ENCODE results near the gene CCDC142. TPM values are rescaled to one million over a fixed set of nuclear protein-coding genes. Genes with fewer than 3 reads are reported as not detected.

Gene CCDC142
- polyA plus RNA-seq, 1 of the 3 experiments (the other 2 are of a cell fraction), result 8.7 TPM

DNA sequence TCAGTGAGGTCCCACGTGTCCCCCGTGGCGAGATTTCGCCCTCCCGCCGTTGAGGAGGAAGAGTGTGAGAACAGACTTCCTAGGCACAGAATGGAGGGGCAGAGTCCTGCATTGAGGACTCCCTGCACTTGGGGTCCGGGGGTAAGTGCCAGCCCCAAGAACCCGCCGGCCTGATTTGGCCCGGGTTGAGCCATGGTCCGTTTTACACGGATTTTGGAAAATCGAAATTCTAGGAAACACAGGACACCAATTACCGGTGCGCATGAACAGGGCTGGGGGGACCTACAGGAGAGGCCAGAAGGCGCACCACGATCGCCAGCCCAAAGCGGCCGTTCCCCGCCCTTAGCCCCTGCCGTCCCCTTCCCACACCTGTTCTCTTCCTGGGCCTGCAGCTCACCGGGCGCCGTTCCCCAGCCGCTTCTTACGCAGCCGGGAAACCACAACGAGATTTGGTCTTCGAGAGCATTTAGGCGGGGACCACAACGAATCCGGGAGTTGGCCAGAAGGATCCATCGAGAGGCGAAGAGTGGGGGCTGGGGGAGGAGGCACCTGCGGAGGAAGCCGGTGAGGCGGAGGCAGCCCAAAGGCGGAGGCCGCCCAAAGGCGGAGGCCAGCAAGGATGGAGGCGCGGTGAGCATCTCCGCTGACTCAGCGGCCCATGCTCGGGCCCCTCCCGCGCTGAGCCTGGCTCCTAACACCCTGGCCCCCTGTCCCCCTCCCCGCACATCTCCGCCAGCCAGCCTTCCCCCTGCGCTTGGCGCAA lies 31.0 kb upstream of the CCDC142 start:
- Histone ChIP-seq H4K20me1 (ENCODE audit: insufficient read depth) (no peaks in the 10 kb centered on the region), H3K4me1 (ENCODE audit: control insufficient read depth in 1 of 2, insufficient read depth in 2 of 2, low read depth in 1 of 2, low read length in 1 of 2) (peaks cover 9 to 19% of the 10 kb centered on the region in 2 experiments; a peak in 2 of 4 replicates)
- TF ChIP-seq, protein P1, sequence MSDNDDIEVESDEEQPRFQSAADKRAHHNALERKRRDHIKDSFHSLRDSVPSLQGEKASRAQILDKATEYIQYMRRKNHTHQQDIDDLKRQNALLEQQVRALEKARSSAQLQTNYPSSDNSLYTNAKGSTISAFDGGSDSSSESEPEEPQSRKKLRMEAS (IDR thresholded peaks at IDR 0.05; ENCODE audit: low read depth), result peak; percentile 9; the same call in 1 of the 2 replicates
- TF ChIP-seq ELF1 (IDR thresholded peaks at IDR 0.05) (no peak), CHD2 (IDR thresholded peaks at IDR 0.05; ENCODE audit: low read length, partially characterized antibody) (no peak), YY1 (IDR thresholded peaks at IDR 0.05; ENCODE audit: low read depth) (no peak), TCF12 (IDR thresholded peaks at IDR 0.05) (0 out of 2 replicates have a peak, but pooled peaks have one; percentile 5), NFIC (IDR thresholded peaks at IDR 0.05; ENCODE audit: borderline replicate concordance) (peak; percentile 14; the same call in 1 of the 2 replicates)

GRCh38 chr2:74512744-74513604 lies 30.2 kb upstream of the CCDC142 start:
- Histone ChIP-seq H3K36me3 (replicated peaks in 1 of 2; ENCODE audit: control insufficient read depth in 1 of 2, insufficient read depth in 2 of 2, low read length in 1 of 2) (peaks cover 4% of the 10 kb centered on the region in 2 experiments), H3K27ac (ENCODE audit: low read depth in 2 of 2, low read length in 1 of 2) (peak overlapping the region; percentile 53 to 95; a peak in 3 of 4 replicates), H3K4me1 (ENCODE audit: control insufficient read depth in 1 of 2, insufficient read depth in 2 of 2, low read depth in 1 of 2, low read length in 1 of 2) (peaks cover 16 to 25% of the 10 kb centered on the region in 2 experiments; a peak in 3 of 4 replicates), H3K4me2 (peak overlapping the region; percentile 99), H3K27me3 (ENCODE audit: insufficient read depth) (no peaks in the 10 kb centered on the region), H3K4me3 (ENCODE audit: low read depth in 2 of 2, low read length in 1 of 2) (peak overlapping the region; percentile 68 to 90), H2AFZ (ENCODE audit: low read depth) (peak overlapping the region; percentile 90), H4K20me1 (ENCODE audit: insufficient read depth) (no peaks in the 10 kb centered on the region), H3K9me3 (no peaks in the 10 kb centered on the region), H3F3A (replicated peaks; ENCODE audit: insufficient read depth) (peaks cover 28% of the 10 kb centered on the region), H3K79me2 (ENCODE audit: insufficient read depth) (peaks cover 23% of the 10 kb centered on the region; the same call in 1 of the 2 replicates), H3K9ac (peak overlapping the region; percentile 71), H3K9me2 (no peaks in the 10 kb centered on the region)
- peak; percentile 92 for DNase-seq
- 16% methylated on average over 16 of the region's 36 CpGs for WGBS (ENCODE audit: low lambda C conversion rate)
- POLR2A ChIA-PET, result interaction anchor here (0.6 to 1.9 kb wide), 7 partner anchors 8 to 55 kb away, joined by 3 to 7 read pairs (median 4); partner anchors contain the start of genes CCDC142, TTC31 and WBP1
- TF ChIP-seq RXRA (IDR thresholded peaks at IDR 0.05; ENCODE audit: borderline replicate concordance, low read depth) (no peak), MEF2A (IDR thresholded peaks at IDR 0.05; ENCODE audit: borderline replicate concordance, low read depth) (no peak), TEAD4 (IDR thresholded peaks at IDR 0.05; ENCODE audit: borderline replicate concordance, insufficient read depth) (0 out of 2 replicates have a peak, but pooled peaks have one; percentile 38), SIN3A (IDR thresholded peaks at IDR 0.05; ENCODE audit: borderline replicate concordance, low read depth, low read length) (0 out of 2 replicates have a peak, but pooled peaks have one; percentile 11), MXI1 (IDR thresholded peaks at IDR 0.05; ENCODE audit: low read depth, low read length) (peak; percentile 86), CHD2 (IDR thresholded peaks at IDR 0.05; ENCODE audit: low read length, partially characterized antibody) (peak; percentile 40), FOXM1 (IDR thresholded peaks at IDR 0.05; ENCODE audit: low read depth) (0 out of 2 replicates have a peak, but pooled peaks have one; percentile 16), EP300 (IDR thresholded peaks at IDR 0.05; ENCODE audit: borderline replicate concordance in 1 of 2, low read depth in 1 of 2, low read length in 1 of 2) (peak; percentile 43 to 80; a peak in 3 of 4 replicates)
- CTCF ChIA-PET, result interaction anchor here (0.7 to 3.1 kb wide), 9 partner anchors 9 to 263 kb away, joined by 3 to 14 read pairs (median 3); partner anchors contain the start of genes CCDC142 and TTC31

More for the DNA sequence above, 31.0 kb upstream of the CCDC142 start:
- Histone ChIP-seq H3K4me3 (ENCODE audit: low read depth in 2 of 2, low read length in 1 of 2) (peak overlapping the region; percentile 68 to 90), H3K27ac (ENCODE audit: low read depth in 2 of 2, low read length in 1 of 2) (peak overlapping the region; percentile 53 to 95; a peak in 3 of 4 replicates), H3K36me3 (replicated peaks in 1 of 2; ENCODE audit: control insufficient read depth in 1 of 2, insufficient read depth in 2 of 2, low read length in 1 of 2) (peaks cover 4% of the 10 kb centered on the region in 2 experiments), H3K79me2 (ENCODE audit: insufficient read depth) (peaks cover 23% of the 10 kb centered on the region; the same call in 1 of the 2 replicates), H3K9ac (peak overlapping the region; percentile 71), H3F3A (replicated peaks; ENCODE audit: insufficient read depth) (peaks cover 23% of the 10 kb centered on the region), H2AFZ (ENCODE audit: low read depth) (peak overlapping the region; percentile 90), H3K9me3 (no peaks in the 10 kb centered on the region), H3K27me3 (ENCODE audit: insufficient read depth) (no peaks in the 10 kb centered on the region), H3K4me2 (peak overlapping the region; percentile 99), H3K9me2 (no peaks in the 10 kb centered on the region)
- ChIA-PET POLR2A (interaction anchor here (0.7 to 1.9 kb wide), 15 partner anchors 9 to 74 kb away, joined by 3 to 7 read pairs (median 4); partner anchors contain the start of genes AUP1, CCDC142, DQX1 and HTRA2), CTCF (interaction anchor here (0.9 to 3.1 kb wide), 10 partner anchors 10 to 75 kb away, joined by 3 to 14 read pairs (median 8); partner anchors contain the start of genes AUP1, CCDC142, DQX1 and HTRA2)
- no peak for DNase-seq
- WGBS (ENCODE audit: low lambda C conversion rate), result 8% methylated on average over 34 of the region's 52 CpGs

Measured in SK-N-SH (cell line).